GM21447 (cell line): ENCODE data around the gene MYH9.

Experiments
- ATAC-seq: cut with Tn5 transposase; IDR thresholded peaks from one replicate; pipeline ENCODE4 v1.9.1; 2021; ENCODE audit not compliant: unreplicated experiment

Gene MYH9

DNA sequence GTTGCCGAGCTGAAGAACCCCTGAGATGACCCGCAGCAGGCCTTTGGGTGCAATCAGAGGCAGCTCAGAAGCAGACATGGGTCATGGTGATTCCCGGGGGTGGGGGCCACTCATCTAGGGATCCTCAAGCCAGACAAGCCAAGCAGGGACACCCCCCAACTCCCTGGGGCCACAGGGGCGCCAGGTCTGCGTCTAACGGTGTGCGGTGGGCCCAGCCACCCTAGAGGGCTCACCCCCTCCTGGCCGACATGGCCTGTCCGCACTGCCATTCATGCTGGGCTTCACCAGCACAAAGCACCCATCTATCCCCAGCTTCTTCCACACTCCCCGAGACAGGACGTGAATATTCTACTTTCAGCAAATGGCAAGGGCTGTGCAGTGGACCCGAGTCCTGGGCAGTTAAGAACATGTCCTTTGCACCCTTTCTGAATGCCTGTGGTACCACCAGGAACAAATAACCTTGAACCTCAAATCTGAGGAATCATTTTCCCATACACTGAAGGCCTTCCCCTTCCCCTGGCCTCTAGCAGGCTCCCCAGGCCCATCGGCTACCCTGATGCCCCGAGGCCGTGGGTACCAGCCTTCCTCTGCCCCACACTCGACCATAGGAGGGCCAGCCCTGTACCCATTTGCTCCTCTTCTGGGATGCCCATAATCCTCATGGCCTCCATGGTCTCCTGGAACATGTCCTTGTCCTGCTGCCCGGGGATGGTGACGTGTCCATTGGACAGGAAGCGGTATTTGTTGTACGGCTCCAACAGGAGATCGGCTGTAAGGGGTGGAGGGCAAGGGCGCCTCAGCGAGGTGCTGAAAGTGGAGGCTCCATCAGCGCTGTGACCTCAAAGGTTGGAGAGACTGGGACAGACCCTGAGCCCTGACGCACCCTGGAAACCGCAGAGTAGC, 67.9 kb downstream of the MYH9 start:
- no peak for ATAC-seq

DNA sequence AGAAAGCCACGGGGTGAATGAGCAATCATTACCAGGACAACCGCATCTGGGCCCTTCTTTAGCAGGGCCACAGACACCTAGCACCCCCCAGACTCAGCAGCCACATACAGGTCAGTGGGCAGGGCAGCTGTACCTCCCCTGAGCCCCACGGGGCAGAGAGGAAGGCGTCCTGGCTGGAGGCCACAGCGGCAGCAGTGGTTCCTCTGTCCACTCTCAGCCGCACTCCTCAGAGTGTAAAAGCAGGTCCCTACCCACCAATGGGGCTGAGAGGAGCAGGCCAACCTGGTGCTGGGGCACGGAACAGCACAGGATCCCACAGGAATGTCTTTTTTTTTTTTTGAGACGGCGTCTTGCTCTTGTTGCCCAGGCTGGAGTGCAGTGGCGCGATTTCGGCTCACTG, 69.3 kb downstream of the MYH9 start:
- ATAC-seq, result no peak

DNA sequence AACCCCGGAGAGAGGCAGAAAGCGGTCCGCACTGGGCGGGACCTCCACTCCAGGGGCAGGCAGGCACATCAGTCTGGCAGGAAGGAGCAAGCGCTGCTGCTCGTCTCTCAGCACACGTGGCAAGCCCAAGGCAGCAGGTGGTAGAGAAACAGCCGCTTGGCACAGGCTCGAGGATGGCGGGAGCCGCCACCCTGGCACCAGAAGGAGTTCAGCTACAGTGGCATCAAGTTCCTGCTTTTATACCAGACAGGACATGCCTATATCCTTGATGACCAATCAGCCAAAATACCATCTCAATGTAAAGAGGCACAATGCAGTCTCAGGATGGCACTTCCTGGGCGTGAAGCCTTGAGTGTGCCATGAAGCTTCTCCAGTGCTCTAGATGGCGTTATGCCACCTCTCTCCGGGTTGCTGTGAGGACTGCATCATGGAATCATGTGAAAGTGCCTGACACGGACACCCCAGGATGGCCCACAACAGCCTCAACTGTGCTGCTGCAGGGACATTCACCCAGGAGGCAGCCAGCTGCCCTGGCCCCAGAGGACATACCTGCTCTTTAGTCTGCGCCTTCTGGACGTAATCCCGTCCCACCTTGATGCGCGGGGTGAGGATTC, 70.0 kb downstream of the MYH9 start:
- no peak for ATAC-seq

DNA sequence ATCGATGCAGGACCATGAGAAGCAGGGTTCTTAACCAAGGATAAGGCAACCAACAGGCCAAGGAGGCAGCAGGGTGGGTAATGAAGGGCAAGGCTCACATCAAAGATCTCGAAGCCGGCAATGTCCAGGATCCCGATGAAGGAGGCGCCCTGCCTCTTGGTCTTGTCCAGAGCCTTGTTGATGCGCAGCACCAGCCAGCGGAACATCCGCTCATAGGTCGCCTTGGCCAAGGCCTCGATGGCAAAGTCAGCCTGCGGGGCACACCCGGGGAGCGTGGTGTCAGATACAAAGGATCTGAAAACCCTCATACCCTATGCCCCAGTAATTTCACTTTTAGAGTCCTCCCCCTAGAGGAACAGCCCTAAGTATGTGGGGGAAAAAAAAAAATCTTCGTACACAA, 71.3 kb downstream of the MYH9 start:
- ATAC-seq, result no peak

DNA sequence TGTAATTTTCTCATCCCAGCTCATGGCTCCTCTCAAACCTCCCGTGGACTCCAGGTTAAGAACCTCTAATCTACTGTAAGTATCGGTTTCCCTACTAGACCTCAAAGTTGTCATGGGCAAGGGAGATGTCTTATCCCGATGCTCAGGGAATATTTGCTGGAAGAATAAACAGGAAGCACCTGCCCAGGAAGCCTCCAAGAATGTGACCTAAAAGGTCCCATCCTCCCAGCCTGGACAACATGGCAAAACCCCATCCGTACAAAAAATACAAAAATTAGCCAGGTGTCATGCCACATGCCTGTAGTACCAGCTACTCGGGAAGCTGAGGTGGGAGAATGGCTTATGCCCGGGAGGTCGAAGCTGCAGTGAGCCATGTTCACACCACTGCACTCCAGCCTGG, 72.4 kb downstream of the MYH9 start:
- no peak for ATAC-seq

DNA sequence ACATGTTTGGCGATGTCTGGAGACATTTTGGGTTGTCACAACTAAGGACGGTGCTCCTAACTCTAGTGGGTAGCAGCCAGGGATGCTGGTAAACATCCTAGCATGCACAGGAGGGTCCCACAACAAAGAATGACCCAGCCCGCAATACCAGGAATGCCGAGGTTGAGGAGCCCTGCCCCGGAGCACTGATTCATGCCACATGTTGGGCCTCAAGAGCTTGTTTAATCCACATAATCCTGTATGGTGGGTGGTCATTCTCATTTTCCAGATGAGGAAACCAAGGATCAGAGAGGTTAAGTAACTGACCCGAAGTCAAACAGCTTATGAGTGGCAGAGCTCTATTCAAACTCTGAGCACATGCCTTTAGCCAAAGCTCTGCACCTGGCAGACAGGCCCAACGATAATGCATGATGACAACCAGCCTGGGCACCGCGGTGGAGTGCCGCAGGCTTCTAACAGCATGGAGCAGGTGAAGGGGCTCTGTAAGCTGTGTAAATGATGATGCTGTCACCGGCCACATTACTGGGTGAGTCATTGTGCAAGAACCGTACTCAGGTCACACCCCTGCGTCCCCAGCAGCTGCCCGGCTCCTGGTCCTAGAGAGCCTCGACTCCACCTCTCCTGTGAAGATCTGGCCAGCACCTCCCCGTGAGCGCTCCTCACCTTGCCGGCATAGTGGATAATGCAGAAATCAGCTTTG, 76.2 kb downstream of the MYH9 start:
- ATAC-seq, result no peak

DNA sequence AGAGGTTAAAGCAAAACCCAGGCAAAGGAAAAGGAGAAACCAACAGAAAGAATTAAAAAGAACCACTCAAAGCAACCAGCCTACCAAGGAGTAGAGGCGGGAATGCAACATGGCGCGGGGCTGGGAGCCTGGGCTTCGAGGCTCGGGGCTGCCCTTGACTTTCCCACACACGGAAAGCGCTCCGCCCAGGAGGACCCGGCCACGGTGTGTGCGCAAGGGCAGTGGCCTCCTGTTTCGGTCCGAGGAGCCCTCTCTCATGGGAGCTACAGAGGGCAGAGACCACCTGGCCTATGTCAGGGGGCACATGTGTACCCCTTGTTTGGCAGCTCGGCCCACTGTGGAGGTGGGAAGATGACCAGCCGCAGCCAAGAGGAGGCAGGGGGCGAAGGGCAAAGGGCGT, 78.9 kb downstream of the MYH9 start:
- ATAC-seq, result no peak

DNA sequence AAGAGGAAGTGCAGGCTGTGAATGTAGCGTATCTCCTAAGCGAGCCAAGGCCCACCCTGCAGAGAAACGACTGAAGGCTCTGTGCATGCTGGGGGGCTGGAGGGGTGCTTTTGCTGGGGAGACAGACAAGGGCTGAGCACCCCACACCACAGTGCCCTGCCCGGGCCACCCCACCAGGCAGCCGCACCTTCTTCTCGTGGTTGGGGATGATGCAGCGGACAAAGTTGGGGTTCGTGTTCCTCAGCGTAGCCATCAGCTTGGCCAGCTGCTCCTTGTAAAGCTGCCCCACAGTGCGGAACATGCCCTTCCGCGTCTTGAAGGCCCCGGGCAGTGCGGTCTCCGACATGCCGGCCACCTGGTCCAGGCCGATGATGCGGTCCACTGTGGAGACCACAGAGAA, 81.5 kb downstream of the MYH9 start:
- no peak for ATAC-seq

DNA sequence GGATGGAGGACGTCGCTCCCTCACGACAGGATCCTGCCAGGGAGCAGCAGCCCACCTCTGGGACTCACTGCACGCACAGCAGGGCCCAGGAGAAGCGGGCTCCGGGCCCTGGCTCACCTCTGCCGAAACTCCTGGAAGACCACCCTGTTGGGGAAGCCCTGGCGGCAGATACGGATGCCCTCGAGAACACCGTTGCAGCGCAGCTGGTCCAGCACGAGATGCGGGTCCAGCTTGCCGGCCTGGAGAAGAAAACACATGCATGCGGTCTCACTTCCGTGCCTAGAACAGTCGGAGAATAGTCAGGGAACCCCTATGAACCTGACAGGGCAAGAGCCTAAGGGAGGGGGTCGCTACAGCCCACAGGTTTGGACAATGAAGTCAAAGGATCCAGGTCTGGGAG, 82.0 kb downstream of the MYH9 start:
- no peak for ATAC-seq

DNA sequence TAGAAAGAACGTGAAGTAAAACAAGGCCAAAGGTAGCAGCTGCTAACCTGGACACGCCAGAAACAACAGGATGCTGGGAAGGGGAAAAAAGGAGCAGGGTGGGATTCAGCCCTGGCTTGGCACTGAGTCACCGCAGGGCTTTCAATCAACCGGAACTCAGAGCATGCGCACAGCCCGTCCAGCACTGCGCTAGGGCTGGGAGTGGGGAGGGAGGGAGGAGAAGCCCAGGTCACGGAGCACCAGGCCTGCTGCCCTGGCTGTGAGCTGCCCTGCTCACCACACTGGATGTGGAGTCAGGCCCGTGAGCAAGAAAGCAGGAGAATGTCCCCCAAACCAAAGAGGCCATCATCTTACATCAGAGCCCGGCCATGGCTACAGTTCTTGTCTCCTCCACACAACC, 83.3 kb downstream of the MYH9 start:
- no peak for ATAC-seq

DNA sequence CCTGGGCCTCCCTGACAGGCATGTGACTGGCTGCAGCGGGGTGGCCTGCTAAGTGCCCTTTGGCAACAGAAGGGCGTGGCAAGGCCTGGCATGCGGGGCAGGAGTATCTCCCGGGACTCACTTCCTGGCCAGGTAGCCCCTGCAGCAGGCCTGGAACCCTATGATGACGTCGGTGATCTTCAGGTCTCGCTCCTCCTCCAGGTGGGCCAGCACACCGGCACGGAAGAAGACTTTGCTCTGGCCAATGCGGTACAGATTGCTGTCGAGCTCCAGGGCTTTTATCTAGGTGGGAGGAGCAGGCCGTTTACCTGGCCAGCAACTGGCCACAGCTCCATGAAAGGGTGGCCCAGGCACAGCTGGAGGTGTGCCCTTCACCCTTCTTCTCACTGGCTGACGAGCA, 83.9 kb downstream of the MYH9 start:
- ATAC-seq, result no peak

DNA sequence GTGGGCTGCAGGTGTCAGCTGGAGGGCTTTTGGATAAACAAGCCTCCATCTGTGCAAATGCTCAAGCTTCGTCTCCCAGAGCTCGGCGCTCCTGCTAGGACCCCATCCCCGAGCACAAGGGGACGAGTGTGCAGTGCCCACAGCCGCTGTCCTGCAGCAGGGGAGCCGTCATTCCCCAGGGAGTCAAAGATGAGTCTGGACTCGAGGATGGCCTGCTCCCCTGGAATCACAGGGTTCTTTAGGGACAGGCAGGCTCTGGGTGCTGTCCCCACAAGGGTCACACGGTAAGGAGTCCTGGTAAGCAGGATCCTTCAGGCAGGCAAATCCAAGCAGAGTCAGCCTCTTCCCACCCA, 84.7 kb downstream of the MYH9 start:
- no peak for ATAC-seq

DNA sequence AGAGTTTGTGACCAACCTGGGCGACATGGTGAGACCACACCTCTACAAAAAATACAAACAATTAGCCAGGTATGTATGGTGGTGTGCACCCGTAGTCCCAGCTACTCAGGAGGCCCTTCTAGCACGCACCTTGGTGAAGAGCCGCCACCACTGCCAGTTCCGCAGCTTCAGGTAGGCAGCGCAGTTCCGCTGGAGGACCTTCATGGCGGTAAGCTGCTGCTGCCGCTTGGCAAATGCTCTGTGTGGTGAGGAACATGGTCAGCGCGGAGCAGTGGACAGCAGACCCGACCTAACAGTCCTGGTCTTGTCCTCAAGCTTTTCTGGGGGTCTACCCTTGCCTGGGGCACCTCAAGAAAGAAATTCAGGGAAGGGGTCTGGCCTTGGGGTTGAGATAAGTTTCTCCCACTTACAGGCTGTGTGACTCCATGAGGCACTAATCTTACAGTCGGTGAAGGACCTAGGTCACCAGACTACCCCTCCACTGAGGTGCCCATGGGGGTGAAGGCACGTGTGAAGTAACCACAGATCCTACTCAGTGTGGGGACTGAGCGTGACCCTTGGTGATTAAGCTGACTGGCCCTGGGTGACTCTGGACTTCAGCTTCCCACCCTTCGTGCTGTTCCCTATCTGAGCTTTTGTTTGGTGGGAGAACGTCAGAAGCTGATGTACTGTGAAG, 85.2 kb downstream of the MYH9 start:
- no peak for ATAC-seq

DNA sequence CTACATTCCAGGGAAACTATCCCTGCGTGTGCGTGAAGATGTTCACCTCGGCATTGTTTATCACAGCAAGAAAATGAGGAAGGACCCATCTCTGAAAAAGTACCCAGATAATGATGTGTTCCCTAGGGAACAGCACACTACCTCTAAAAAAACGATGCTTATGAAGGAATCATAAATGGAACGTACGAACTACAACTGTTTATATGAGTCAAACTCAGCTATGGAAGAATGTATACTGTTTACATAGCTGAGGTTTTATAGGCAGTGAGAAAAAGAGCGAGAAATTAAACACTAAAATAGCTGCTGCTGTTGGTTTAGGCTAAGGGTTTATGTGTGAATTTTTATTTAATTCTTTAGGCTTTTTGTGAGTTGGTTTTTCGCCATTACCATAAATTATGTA, 85.9 kb downstream of the MYH9 start:
- ATAC-seq, result no peak

DNA sequence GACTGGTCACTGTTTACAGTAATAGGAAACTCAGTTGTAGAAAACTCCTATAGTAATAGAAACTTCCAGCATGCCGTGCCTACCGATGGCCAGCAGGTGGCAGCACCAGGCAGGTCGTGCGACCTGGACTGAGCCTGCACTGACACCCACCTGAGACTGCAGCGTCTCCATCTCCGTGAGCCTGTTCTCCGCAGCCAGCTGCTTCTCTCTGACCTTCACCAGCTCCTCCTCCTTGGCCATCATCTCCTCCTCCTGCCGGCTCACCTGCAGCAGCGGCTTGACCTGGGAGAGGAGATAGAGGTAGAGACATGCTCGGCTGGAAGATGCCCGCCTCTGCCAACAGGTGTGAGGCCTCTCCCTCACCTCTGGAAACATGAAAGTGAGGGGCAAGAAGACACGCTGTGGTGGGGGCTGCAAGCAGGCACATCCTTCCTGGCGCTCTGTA, 86.4 kb downstream of the MYH9 start:
- no peak for ATAC-seq

DNA sequence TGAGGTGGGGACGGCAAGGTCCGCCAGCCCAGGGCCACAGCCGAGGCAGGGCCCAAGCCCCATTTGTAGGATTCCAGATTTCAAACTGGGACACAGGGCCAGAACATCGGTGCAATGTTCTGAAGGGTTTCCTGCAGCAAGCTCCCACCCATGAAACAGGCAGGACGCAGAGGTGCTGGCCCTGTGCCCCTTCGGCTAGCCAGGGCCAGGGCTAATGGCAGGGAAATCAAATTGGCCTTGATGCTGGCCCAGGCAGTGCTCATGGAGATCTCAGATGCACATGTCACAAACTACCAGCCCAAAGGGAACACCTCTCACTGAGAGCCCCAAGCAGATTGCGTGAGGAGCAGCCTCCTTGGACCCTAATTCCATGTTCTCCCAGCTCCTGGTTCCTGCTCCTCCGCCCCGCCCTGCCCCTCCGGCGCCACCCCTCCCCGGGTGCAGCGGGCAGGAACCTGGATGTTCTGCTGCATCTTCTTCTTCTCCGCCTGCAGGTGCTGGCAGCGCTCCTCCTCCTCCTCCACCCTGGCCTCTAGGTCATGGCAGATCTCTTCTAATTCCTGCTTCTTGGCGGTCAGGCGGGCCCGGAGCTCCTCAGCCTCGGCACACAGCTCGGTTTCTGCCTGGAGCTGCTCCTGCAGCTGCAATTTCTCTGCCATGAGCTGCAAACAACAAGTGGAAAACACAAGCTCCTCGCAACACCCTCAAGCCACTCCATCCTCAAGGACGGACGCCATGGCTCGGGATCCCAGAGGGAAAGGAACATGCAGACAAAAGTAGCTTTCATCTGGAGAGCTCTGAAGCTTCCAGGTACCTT, 87.2 kb downstream of the MYH9 start:
- no peak for ATAC-seq

DNA sequence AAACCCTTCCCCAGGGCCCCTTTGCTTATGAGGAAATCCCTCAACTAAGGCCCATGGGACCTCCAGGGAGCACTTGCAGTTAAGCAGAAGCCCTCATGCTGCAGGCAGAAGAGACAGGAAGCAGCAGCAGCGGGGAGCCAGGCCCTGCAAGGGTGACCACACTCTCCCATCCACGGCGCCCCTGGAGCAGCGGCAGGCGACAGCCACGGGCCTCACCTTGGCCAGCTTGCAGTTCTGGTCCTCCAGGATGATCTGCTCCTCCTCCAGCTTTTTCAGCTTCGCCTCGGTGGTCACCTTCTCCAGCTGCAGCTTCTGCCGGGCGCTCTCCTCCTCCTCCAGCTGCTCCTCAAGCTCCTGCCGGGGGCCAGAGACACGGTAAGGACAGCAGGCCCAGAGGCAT, 87.9 kb downstream of the MYH9 start:
- no peak for ATAC-seq

DNA sequence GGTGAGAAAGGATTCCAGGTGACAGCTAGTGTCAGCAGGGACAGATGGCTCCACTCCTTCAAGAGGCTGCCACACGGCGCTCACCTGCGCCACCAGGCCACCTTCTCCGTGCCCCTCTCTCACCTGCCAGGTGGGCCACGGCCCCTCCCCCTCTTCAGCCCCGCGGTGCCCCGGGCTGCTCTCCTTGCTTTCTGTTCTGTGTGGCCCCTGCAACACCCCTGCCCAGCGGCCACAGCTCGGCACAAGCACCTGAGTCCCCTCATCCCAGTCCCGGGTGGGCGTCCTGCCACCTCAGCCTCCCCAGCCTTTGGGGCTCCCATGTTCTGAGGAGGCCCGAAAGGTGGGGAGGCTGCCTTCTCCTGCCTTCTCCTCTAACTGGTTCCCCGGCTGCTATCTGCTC, 88.5 kb downstream of the MYH9 start:
- no peak for ATAC-seq

DNA sequence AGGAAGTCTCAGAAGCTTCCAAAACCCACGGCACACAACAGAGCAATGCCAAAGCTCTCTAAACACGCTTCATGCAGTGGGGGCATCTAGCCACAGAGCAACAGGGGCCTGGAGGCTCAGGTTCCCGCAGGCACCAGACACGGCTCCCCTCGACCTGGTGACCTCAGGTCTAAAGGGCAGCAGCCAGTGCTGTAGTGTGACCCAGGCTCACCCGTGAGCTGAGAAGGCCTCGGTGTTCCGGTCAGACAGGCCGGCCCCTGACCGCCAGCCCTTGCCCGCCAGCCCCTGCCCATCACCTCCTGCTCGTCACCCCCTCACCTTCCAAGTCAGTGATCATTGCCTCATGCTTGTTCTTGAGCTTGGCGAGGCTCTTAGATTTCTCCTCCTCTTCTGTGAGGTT, 89.2 kb downstream of the MYH9 start:
- no peak for ATAC-seq

DNA sequence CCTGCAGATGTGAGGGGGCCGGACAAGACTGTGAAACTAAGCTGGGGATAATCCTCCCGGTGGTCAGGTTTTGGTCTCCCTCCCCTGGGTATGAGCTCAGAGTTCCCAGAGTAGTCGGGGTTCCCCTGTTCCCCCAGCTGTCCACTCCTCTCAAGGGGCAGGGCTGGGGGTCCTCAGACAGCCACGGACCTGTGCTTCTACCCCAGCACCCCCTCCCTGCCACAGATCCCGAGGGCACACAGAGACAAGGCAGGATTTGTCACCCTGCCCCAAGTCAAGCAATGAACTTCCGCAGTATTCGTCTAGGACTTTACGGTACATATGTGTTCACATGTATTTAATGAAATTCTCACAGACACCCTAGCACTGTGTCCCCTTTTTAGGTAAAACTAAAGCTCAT, 89.6 kb downstream of the MYH9 start:
- ATAC-seq, result no peak

DNA sequence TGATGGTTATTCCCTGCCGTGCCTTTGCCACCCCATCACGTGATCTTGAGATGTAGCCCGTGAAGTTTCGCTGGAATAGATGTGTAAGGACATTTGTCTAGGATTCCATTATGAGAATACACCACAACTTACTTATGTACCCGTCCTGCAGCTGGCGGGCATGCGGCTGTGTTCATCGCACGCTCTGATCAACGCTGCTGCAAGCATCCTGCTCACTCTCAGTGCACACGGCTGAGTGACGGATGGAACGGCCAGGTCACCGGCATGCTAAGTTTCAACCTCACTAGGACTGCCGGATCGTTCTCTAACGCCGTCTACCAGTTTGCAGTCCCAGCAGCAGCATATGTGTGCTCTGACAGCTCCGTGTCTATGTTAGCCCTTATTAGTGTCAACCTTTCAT, 90.2 kb downstream of the MYH9 start:
- ATAC-seq, result no peak
